Measurements from ENCODE around the gene GIGYF1. TPM values are rescaled to one million over a fixed set of nuclear protein-coding genes. Genes with fewer than 3 reads are reported as not detected.
A peak's percentile ranks its signal among the peaks of the same experiment; 100 is the strongest.

GIGYF1 gene
- total and polyA plus RNA-seq, 5 donors from 2014 or later = 0.71 to 82.4 (median 0.76) TPM

- H3K4me1 Mint-ChIP-seq = peaks cover 11 to 52% (median 28%) of the 10 kb centered on the region in 4 donors
- Histone ChIP-seq H3K4me3 (ENCODE audit: low read depth, low read length) (peak overlapping the region; percentile 75), H3K27me3 (ENCODE audit: control insufficient read depth, insufficient read depth, low read length) (no peaks in the 10 kb centered on the region)
These were observed 2.1 kb downstream of the GIGYF1 start for GRCh38 chr7:100691676-100692577.

GRCh38 chr7:100689230-100690135 is 4.6 kb downstream of the GIGYF1 start:
- Histone ChIP-seq H3K27ac (ENCODE audit: insufficient read depth, low read length, poor library complexity, severe bottlenecking) (no peak overlapping the region), H3K4me3 (ENCODE audit: low read depth, low read length) (no peak overlapping the region), H3K9me3 (ENCODE audit: control insufficient read depth in 2 of 2, low read length in 2 of 2) (no peaks in the 10 kb centered on the region), H3K4me1 (ENCODE audit: control insufficient read depth, insufficient read depth, low read length, poor library complexity, severe bottlenecking) (peaks cover 40% of the 10 kb centered on the region), H3K36me3 (ENCODE audit: control insufficient read depth, insufficient read depth, low read length) (peaks cover 42% of the 10 kb centered on the region), H3K27me3 (ENCODE audit: control insufficient read depth, insufficient read depth, low read length) (no peaks in the 10 kb centered on the region)
- peaks cover 10% of the 10 kb centered on the region for H3K36me3 Mint-ChIP-seq
- peak overlapping the region in 2 of 4 donors; percentile 65 to 67 for H3K4me3 Mint-ChIP-seq
- ATAC-seq (ENCODE audit: low read depth in 2 of 2) (no peak), DNase-seq (no peak)
- H3K9me3 Mint-ChIP-seq = peaks cover 0 to 2% (median 0%) of the 10 kb centered on the region in 7 donors
- peaks cover 11 to 39% (median 25%) of the 10 kb centered on the region in 4 donors for H3K4me1 Mint-ChIP-seq
- peak overlapping the region; percentile 47 to 77 (median 55) for H3K27ac Mint-ChIP-seq
- H3K27me3 Mint-ChIP-seq = no peaks in the 10 kb centered on the region

More at GRCh38 chr7:100691676-100692577, 2.1 kb downstream of the GIGYF1 start:
- Histone ChIP-seq H3K4me1 (ENCODE audit: control insufficient read depth, insufficient read depth, low read length, poor library complexity, severe bottlenecking) (peaks cover 44% of the 10 kb centered on the region), H3K27ac (ENCODE audit: insufficient read depth, low read length, poor library complexity, severe bottlenecking) (no peak overlapping the region), H3K36me3 (ENCODE audit: control insufficient read depth, insufficient read depth, low read length) (peaks cover 26% of the 10 kb centered on the region), H3K9me3 (ENCODE audit: control insufficient read depth in 2 of 2, low read length in 2 of 2) (no peaks in the 10 kb centered on the region)
- Mint-ChIP-seq H3K4me3 (peak overlapping the region; percentile 89 to 99 (median 97)), H3K27ac (peak overlapping the region; percentile 20 to 98 (median 88)), H3K27me3 (no peaks in the 10 kb centered on the region), H3K36me3 (peaks cover 6% of the 10 kb centered on the region), H3K9me3 (peaks cover 0 to 2% (median 0%) of the 10 kb centered on the region in 7 donors)
- ATAC-seq (ENCODE audit: low read depth in 2 of 2) = peak; percentile 67 to 70
- DNase-seq = peak; percentile 71 to 84 (median 76)

GRCh38 chr7:100688326-100688860 is 5.7 kb downstream of the GIGYF1 start:
- H3K36me3 Mint-ChIP-seq = peaks cover 12% of the 10 kb centered on the region
- Histone ChIP-seq H3K4me1 (ENCODE audit: control insufficient read depth, insufficient read depth, low read length, poor library complexity, severe bottlenecking) (peaks cover 36% of the 10 kb centered on the region), H3K4me3 (ENCODE audit: low read depth, low read length) (no peak overlapping the region), H3K27ac (ENCODE audit: insufficient read depth, low read length, poor library complexity, severe bottlenecking) (no peak overlapping the region), H3K9me3 (ENCODE audit: control insufficient read depth in 2 of 2, low read length in 2 of 2) (no peaks in the 10 kb centered on the region), H3K27me3 (ENCODE audit: control insufficient read depth, insufficient read depth, low read length) (no peaks in the 10 kb centered on the region), H3K36me3 (ENCODE audit: control insufficient read depth, insufficient read depth, low read length) (peaks cover 46% of the 10 kb centered on the region)
- peaks cover 11 to 39% (median 25%) of the 10 kb centered on the region in 4 donors for H3K4me1 Mint-ChIP-seq
- DNase-seq = no peak
- no peak for ATAC-seq (ENCODE audit: low read depth in 2 of 2)
- H3K9me3 Mint-ChIP-seq = peaks cover 0 to 2% (median 0%) of the 10 kb centered on the region in 7 donors
- no peak overlapping the region for H3K4me3 Mint-ChIP-seq
- H3K27ac Mint-ChIP-seq = peak overlapping the region in 1 of 3 donors; percentile 26
- no peaks in the 10 kb centered on the region for H3K27me3 Mint-ChIP-seq

- no peak for DNase-seq
- Histone ChIP-seq H3K36me3 (ENCODE audit: control insufficient read depth, insufficient read depth, low read length) (peaks cover 51% of the 10 kb centered on the region), H3K27ac (ENCODE audit: insufficient read depth, low read length, poor library complexity, severe bottlenecking) (no peak overlapping the region), H3K4me3 (ENCODE audit: low read depth, low read length) (no peak overlapping the region), H3K9me3 (ENCODE audit: control insufficient read depth in 2 of 2, low read length in 2 of 2) (no peaks in the 10 kb centered on the region), H3K27me3 (ENCODE audit: control insufficient read depth, insufficient read depth, low read length) (no peaks in the 10 kb centered on the region), H3K4me1 (ENCODE audit: control insufficient read depth, insufficient read depth, low read length, poor library complexity, severe bottlenecking) (peaks cover 30% of the 10 kb centered on the region)
- Mint-ChIP-seq H3K4me3 (no peak overlapping the region), H3K4me1 (peaks cover 6 to 36% (median 20%) of the 10 kb centered on the region in 4 donors), H3K27ac (peak overlapping the region in 1 of 3 donors; percentile 66), H3K36me3 (peaks cover 14% of the 10 kb centered on the region), H3K9me3 (no peaks in the 10 kb centered on the region), H3K27me3 (no peaks in the 10 kb centered on the region)
- ATAC-seq (ENCODE audit: low read depth in 2 of 2) = no peak
These were observed 6.2 kb downstream of the GIGYF1 start for GRCh38 chr7:100687751-100688300.

GRCh38 chr7:100687261-100687660 is 6.8 kb downstream of the GIGYF1 start:
- Mint-ChIP-seq H3K27me3 (no peaks in the 10 kb centered on the region), H3K9me3 (no peaks in the 10 kb centered on the region), H3K27ac (no peak overlapping the region), H3K36me3 (peaks cover 14% of the 10 kb centered on the region), H3K4me3 (no peak overlapping the region), H3K4me1 (peaks cover 5 to 30% (median 14%) of the 10 kb centered on the region in 4 donors)
- peaks cover 24% of the 10 kb centered on the region for H3K4me1 ChIP-seq (ENCODE audit: control insufficient read depth, insufficient read depth, low read length, poor library complexity, severe bottlenecking)
- H3K27ac ChIP-seq (ENCODE audit: insufficient read depth, low read length, poor library complexity, severe bottlenecking) = no peak overlapping the region
- H3K4me3 ChIP-seq (ENCODE audit: low read depth, low read length) = no peak overlapping the region
- H3K9me3 ChIP-seq (ENCODE audit: control insufficient read depth in 2 of 2, low read length in 2 of 2) = no peaks in the 10 kb centered on the region
- DNase-seq = no peak
- ATAC-seq (ENCODE audit: low read depth in 2 of 2) = no peak
- peaks cover 53% of the 10 kb centered on the region for H3K36me3 ChIP-seq (ENCODE audit: control insufficient read depth, insufficient read depth, low read length)
- no peaks in the 10 kb centered on the region for H3K27me3 ChIP-seq (ENCODE audit: control insufficient read depth, insufficient read depth, low read length)

- Mint-ChIP-seq H3K36me3 (peaks cover 14% of the 10 kb centered on the region), H3K27ac (no peak overlapping the region), H3K4me1 (peaks cover 3 to 26% (median 10%) of the 10 kb centered on the region in 4 donors), H3K27me3 (no peaks in the 10 kb centered on the region), H3K4me3 (peak overlapping the region in 1 of 4 donors; percentile 61), H3K9me3 (no peaks in the 10 kb centered on the region)
- ATAC-seq (ENCODE audit: low read depth in 2 of 2) (no peak), DNase-seq (no peak)
- Histone ChIP-seq H3K36me3 (ENCODE audit: control insufficient read depth, insufficient read depth, low read length) (peaks cover 53% of the 10 kb centered on the region), H3K27ac (ENCODE audit: insufficient read depth, low read length, poor library complexity, severe bottlenecking) (no peak overlapping the region), H3K4me1 (ENCODE audit: control insufficient read depth, insufficient read depth, low read length, poor library complexity, severe bottlenecking) (peaks cover 20% of the 10 kb centered on the region), H3K4me3 (ENCODE audit: low read depth, low read length) (no peak overlapping the region), H3K9me3 (ENCODE audit: control insufficient read depth in 2 of 2, low read length in 2 of 2) (no peaks in the 10 kb centered on the region), H3K27me3 (ENCODE audit: control insufficient read depth, insufficient read depth, low read length) (no peaks in the 10 kb centered on the region)
These were observed 7.2 kb downstream of the GIGYF1 start for GRCh38 chr7:100686822-100687211.
